HCEC 1CT (cell line): Measurements from ENCODE around the gene ESR2.
"Not testable (repeated sequence)": the region's sequence is repeated elsewhere in the genome, so short reads cannot be mapped to it uniquely, and the experiment has no call there.

ENCODE experiments used
- DNase-seq: peaks from one replicate; pipeline ENCODE4 v3.0.0-alpha.2; 2017

ESR2 gene

DNA sequence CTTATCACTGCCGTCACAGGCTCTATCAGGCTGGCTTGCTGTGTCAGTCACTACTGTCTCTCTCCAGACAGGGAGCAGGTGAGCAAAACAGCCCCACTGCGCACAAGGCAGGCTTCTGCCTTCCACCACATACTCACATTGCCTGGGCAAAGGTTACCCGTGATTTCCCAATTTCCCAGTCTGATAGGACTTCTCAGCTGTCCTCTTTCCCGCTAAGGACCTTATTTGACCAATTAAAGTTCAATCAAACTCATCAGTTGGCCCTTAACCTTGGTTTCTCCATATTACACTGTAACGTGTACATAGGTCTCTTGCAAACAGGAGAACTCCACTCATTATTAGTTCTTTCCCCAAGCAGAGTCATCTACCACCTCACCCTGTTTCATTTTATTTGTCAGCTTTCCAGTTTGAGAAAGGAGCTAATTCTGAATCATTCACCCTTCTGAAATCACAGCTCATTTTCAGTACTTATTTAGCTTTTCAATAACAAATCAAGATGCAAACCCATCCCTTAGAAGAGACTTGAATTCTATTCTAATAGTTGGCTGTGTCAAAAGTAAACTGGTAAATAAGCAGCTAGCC, 170.8 kb downstream of the ESR2 start:
- DNase-seq, result no peak

DNA sequence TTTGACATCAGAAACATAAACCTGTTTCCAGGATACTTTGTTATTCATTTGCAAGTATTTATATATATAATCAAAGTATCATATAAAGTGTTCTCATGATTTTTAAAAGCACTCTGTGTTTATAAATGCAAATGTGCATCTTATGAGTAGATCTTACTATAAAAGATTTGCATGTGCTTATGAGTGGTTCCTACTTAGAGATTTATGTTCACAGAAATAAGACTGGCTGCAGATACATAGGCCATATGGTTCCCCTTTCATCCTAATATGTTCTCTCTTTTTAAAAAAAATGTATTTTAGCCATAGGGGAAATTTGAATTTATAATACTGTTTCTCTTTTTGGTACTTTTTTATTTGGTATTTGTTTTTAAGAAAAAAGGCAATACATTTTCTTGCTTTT, 174.2 kb downstream of the ESR2 start:
- no peak for DNase-seq

DNA sequence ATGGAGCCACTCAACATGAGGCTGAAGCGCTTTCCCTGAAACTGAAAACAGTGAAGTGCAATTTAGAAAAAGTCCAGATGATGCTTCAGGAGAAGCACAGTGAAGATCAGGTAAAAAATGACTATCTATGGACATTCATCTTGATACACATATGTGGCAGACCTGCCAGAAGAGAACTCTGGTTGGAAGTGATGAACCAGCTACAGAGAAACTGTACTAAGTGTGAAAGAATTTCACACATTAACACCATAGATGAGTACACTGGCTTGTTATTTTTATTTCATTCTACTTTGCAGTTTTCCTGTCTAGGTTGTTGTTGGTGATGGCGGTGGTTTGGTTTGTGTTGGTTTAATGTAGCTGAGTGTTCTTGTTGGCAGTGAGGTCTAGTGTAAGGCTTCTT, 174.7 kb downstream of the ESR2 start:
- no peak for DNase-seq

DNA sequence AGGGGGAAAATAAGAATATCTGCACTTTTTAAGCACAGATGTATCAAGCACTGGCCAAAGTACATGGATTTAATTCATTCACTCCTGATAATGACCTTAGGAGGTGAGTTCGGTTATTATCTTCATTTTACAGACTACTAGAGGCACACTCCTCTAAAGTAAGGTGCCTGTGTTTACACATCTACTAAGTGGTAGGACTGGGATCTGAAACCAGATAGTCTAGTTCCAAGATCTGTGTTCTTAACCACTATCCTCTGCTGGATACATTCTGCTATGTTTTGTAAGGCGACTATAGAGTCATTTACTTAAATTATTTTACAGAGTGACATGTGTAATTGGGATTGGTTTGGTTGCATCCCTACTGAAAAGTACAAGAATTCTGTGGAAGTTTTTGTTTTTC, 175.3 kb downstream of the ESR2 start:
- DNase-seq, result no peak

DNA sequence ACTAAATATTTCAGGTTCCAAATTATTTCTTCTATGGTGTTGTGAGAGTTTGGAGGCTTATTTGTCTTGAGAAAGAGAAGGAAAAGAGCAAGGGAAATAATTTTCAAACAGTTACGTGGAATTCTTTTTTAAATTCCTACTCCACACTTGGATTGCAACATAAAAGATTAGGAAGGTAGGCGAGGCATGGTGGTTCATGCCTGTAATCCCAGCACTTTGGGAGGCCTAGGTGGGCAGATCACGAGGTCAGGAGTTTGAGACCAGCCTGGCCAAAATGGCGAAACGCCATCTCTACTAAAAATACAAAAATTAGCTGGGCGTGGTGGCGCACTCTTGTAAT, 175.8 kb downstream of the ESR2 start:
- not testable (repeated sequence) for DNase-seq

DNA sequence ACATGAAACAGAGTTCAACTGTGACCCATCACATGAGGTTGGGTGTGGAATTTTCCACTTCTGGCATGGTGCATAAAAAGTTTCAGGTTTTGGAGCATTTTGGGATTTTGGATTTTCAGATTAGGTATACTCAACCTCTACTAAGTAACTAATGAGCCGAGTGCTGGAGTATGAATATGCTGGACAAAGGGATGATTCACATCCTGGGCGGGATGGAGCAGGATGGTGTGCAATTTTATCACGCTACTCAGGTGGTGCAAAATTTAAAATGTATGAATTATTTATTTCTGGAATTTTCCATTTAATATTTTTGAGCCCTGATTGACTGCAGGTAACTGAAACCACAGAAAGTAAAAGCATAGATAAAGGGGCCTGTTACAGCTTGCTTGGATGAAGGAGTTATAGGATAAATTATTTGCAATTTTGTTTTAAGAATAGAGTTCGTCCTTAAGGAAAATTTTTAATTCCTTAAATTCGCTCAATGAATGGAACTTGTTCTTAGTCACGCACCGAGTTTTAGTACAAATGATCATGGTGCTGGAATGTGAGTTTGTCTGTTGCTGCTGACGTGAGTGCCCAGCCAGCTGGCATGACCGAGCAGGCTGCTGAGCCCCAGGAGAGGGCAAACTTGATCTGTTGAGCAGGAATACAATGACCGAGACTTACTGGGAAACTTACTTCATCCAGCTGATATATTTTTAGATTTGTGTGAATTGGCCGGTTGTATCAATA, 176.3 kb downstream of the ESR2 start:
- DNase-seq, result no peak

DNA sequence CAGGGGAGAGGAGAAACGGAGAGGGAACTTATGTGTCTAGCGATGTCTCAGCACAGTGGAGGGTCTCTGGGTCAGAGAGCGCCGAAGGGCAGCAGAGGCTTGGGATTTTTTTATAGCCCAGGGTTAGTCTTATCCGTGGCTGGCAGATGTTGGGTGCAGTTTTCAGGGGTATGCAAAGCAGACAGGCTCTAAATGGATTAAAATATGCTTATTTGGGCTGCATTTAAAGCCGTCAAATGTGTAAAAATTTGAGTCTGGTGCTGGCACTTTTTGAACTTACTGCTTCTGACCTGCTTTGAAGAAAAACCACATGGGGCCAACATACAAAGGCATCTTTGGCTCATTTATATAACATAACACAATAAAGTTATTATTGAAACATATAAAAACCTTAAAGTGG, 178.8 kb downstream of the ESR2 start:
- DNase-seq, result no peak

DNA sequence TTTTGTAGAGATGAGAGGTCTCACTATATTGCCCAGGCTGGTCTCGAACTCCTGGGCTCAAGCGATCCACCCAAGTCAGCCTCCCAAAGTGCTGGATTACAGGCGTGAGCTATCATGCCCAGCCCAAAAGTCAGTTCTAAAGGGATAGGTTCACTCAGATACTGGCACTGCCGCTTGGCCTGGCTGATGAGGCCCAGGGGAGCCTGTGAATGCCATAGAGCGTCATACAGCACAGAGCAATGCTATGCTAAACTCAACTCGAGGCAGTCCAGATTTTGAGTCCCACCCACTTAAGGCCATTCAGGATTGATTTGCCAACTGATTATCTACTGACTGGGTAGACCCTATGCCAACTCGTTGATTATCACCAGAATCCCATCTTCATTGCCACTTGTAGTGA, 179.4 kb downstream of the ESR2 start:
- DNase-seq, result no peak

DNA sequence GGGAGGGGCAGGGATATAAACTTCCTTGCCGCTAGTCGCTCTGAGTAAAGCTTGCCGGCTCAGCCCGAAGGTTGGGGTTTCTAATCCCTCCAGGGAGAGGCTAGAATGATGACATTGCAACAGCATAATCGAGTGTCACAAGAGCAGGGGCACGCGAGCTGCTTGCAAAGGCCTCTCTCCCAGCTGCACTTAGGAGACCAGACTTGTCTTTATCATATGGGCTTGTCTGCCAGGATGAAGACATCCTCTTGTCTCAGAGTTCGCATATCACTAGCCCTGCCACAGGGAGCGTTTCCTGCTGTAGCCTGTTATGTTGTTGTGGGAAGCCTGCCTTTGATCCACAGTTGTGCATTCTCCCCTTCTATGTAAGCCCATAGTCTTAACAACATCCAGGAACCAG, 180.0 kb downstream of the ESR2 start:
- no peak for DNase-seq

DNA sequence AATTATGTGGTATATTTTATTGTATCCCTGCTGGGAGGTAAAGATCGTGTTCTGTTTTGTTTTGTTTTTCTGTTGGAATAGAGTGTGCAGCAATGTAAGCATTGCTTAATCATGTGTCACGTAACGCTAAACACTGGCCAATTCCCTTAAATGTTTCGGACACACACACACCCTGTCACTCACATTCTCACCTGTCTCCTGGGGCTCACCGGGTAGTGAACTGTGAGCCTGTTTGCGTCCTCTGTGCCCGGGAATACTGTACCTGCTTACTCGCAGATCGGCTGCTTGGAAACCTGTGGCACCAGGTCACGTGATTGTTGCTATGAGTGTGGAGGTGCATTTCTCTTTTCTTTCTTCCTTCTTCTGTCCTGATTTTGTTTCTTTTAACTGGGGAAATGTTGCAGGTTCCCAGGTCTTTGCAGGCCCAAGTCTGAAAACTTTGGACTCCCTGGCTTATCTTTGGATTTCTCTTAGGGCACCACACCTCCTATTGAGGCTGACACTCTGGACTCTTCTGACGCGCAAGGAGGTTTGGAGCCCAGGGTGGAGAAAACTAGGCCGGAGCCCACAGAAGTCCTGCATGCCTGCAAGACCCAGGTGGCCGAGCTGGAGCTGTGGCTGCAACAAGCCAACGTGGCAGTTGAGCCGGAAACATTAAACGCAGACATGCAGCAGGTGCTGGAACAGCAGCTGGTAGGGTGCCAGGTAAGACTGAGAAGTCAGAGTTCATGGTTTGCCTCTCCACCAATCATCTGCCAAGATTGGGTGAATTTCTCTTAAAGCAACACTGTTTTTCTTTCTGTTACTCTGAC, 181.1 kb downstream of the ESR2 start:
- DNase-seq, result no peak

DNA sequence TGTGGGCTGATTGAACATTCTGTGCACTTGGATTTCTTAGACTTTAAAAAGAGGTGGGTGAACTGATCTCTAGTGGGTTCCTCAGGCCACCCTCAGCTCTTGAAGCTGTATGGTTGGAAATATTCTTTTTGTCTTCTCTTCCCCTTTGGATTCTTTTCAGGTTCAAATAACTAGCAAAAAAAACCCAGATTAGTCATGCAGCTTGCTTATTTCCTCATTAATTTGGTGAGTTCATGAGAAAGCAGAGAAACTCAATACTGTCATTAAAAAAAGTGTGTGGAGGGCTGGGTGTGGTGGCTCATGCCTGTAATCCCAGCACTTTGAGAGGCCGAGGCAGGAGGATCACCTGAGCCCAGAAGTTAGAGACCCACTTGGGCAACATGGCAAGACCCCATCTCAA, 183.4 kb downstream of the ESR2 start:
- DNase-seq, result peak; percentile 30

DNA sequence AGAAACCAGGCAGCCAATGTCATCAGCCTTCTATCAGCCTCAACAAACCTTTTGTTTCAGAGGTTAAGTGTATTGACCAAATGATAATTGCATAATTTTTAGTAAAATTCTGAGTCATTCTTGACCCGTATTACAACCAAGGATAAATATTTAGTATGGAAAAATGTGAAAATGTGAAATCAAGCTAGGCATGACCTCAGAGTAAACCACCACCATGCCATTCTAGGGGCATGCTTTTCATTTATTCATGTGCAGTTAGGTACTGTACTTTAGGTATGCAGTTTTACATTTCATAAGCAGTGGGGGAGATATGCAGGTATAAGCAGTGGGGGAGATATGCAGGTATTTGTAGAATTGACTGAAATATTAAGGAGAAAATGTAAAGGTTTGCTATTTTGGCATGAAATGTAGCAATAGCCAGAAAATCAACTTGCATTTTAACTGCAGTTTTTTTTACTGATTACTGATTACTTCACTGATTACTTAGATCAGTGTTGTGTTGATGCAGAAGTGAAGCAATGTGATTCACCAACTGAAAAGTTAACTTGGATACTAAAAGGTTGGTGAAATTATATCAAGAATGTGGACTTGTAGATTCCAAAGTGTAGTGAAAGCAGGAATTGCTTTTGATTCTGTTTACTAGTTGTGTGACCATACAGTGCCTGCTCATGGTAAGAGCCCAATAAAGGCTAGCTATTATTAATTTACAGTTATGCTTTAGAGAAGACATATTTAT, 184.2 kb downstream of the ESR2 start:
- DNase-seq, result peak; percentile 66

DNA sequence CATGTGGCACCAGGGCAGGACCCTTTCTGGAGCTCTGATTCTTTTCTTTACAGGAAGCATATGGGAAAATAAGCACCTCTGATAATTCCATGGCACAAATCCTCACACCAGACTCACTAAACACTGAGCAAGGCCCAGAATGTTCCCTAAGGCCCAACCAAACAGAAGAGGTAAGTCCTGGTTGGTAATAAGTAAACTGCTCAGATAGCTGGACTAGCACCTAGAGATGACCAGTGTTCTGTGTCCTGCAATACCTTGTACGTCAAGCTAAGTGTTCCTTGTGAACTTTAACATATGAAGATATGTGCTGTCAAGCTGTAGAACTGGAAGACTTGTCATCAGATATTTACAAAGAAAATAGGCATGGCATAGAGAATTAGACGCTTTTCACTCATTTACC, 186.7 kb downstream of the ESR2 start:
- DNase-seq, result no peak

DNA sequence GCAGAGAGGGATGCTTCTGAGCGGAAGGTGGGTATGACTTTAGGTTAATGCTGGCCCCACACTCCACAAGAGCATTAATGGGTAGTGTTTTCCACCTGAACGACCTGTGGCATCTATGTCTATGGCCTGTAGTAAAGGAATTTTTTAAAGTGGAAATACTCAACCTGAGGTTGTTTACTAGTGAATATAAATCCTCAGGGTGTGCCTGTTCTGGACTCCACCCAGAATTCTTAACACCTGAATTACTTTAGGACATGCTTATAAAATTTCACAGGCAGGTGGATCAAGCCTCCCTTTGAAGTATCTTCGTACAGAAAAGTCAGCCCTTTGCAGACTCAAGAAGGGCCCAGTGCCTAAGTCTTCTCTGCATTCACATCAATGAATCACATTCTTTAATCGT, 196.1 kb downstream of the ESR2 start:
- no peak for DNase-seq

DNA sequence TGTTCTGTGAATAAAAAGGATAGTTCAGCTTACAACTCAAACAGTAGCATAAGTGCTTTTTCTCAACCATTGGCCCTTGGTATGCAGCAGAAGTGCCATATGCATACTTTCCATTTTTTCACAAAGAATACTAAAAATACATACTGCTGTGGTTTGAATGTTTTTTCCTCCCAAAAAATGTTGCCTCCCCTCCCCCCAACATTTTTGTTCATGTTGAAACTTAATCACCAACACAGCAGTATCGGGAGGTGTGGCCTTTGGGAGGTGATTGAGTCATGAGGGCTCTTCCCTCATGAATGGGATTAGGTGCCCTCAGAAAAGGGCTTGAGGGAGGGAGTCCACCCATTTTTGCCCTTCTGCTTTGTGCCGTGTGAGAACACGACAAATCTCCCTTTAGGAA, 198.6 kb downstream of the ESR2 start:
- DNase-seq, result peak; percentile 38

DNA sequence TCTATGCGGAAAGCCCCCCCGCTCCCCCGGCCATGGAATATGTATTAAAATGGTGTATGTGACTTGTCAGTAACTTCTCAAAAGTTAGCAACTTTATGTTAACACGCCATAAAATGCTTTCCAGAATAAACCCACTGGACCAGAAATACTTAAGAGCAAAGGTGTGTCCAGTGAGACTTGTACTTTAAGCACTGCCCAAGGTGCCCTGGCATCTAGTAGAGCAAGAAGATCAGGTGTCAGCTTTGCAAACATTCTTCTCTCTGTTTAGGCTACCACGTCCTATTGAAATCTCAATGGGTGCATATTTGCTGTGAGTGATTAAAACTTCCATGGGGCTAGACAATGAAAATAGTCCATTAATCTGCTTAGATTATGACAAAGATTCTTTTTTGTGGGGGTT, 201.2 kb downstream of the ESR2 start:
- no peak for DNase-seq

DNA sequence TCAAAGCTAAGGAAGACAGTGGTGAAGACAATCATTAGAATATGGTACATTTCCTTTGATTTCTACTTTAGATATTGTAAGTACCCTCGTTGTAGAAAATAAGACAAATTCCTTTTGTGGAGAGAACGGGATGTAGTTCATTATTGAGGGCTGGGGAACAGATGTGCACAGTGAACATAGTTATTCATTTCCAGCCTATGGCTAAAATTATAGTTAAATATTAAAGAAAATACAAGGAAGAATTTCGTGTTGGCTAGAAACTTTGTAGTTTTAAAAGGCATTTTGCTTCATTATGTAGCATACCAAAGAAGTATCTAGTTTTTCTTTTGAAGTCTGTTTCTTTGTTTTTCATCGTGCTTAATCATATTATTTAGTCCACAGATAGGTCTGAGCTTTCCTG, 201.8 kb downstream of the ESR2 start:
- no peak for DNase-seq

DNA sequence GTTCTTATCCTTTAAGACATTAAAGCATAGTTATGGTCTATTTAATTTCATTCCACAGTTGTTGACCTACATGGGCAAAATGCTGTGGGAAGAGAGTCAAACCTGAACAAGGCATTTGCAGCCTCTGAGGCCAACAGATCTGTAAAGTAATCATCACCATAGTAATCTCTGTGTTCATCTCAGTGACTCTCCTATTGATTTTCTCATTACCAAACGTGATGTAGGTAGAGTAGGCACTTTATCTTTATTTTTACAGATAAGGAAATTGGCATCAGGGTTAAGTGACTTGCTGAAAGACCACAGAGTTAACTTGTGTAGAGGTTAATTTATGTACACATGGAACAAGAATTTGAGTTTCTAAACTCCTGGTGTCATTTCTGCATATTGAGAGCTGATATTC, 203.0 kb downstream of the ESR2 start:
- DNase-seq, result no peak

DNA sequence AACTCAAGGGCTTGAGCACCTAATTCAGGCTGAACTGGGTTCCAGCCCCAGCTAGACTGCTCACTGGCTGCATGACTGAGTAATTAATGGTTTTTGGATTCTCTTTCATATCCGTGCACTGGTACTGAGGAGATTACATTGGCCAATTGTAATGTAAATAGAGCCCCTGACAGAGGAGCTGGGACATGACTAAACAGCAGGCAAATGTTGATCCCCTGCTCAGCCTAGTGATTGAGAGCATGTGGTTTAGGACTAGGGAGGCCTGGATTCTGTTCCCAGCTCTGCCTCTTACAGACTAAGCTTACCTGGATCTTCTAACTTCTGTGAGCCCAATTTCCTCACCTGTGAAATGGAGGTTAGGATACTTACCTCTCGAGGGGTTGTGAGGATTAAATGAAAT, 204.3 kb downstream of the ESR2 start:
- DNase-seq, result peak; percentile 55

DNA sequence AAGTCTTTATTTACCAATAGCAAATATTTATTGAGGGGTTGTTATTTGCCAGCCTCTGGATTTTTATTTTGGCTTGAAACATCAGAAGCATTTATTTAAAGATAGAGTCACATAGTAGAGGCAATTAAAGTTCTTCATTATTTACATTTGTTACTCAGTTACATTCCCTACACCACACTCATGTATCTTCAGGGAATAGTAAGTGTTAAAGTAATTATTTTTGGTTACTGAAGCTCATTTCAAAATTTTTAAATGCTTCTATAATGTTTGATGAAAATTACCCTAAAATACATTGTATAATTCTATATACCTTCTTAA, 205.6 kb downstream of the ESR2 start:
- DNase-seq, result no peak

DNA sequence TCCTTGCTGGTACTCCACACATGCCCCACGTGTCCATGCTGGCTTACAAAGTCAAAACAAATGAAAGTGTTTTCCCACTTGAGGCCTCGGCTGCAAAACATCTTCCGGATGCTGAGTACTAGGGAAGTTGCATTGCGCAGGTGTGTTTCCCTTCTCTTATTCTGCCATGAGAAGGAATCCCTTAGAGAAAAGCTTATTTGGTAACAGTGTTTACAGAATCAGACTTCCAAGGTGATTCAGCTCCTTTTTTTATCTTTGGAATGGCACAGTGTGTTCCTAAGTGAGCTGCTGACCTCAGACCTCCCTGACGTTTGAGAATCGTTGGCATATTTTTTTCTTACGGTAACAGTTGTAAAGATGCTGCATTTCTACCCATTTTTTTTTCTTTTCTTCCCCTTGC, 211.3 kb downstream of the ESR2 start:
- peak; percentile 74 for DNase-seq

DNA sequence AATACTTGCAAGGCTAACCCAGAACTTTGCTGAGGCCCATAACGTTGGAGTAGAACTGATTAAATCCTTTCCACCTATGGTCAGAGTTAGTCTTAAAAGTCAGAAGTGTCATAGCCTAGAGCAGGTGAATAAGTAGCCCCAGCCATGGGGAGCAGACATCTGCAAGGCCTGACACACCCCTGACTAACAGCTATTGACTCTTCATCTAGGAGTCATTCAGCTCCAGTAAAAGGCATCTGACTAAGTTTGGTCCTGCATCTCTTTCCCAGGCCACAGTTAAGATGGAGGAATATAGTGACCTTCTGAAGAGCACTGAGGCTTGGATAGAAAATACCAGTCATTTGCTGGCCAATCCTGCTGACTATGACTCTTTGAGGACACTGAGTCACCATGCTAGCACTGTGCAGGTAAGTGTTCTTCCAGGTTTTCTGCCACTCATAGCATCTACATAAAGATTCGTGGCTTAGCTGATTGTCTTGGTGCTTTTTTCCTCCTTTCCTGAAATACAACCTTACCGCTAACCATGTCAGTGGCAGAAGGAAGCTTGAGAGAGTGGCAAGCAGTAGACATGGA, 212.9 kb downstream of the ESR2 start:
- peak; percentile 34 for DNase-seq

DNA sequence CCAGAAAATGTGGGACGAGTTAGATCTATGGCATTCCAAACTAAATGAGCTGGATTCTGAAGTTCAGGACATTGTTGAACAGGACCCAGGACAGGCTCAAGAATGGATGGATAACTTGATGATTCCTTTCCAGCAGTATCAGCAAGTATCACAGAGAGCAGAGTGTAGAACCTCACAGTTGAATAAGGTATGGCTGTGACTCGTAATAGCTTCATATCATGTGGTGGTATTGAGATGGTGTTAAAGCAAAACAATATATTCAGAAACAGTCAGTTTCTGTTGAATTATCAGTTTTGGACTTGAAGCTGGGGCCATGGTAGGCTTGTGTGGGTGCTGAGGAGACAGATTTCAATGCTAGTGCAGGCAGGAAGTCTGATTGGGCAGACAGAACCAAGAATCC, 213.7 kb downstream of the ESR2 start:
- DNase-seq, result peak; percentile 9

DNA sequence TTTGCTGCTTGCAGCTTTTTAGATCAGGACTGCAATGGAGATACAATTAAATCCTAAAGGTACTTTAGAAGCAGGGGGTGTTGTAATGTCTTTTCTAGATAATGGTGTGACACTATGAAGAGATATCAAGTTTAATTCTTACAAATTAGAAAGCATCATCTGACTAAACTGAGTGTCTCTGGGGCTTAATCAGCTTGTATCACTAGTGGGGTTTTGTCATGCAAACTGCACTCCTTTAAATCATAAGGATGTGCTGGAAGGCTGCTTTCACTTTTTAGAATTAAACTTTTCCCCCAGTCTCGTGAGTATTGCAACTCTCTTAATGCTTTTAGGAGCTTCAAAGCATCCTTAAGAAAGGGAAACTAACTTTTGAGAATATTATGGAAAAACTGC, 218.6 kb downstream of the ESR2 start:
- no peak for DNase-seq
